Smooth muscle cell (in vitro differentiated cells): Measurements from ENCODE around the gene GNB3. TPM values are rescaled to one million over a fixed set of nuclear protein-coding genes. Genes with fewer than 3 reads are reported as not detected.

ENCODE experiments used
- DNase-seq: peaks from one replicate; lab custom pipeline; 2025; ENCODE audit not compliant: unreplicated experiment; lab: John Stamatoyannopoulos, UW
- H2AFZ ChIP-seq: fragments of 200-600 bp; sonication (generic); 2 replicates; pipeline ENCODE4 v1.6.0; 2016; ENCODE audit warnings: antibody characterized with exemption, low read depth, mild to moderate bottlenecking
- H3F3A ChIP-seq: fragments of 200-600 bp; sonication (generic); 2 replicates; pipeline ENCODE4 v1.6.0; 2017; ENCODE audit warnings: antibody characterized with exemption, low read depth
- H3K27ac ChIP-seq: fragments of 200-600 bp; sonication (generic); 2 replicates; pipeline ENCODE4 v1.5.1; 2016; ENCODE audit warnings: low read depth, mild to moderate bottlenecking
- H3K27me3 ChIP-seq: fragments of 200-600 bp; sonication (generic); 2 replicates; pipeline ENCODE4 v1.6.1; 2016; ENCODE audit warnings: low read depth, mild to moderate bottlenecking
- H3K36me3 ChIP-seq: fragments of 200-600 bp; sonication (generic); 2 replicates; pipeline ENCODE4 v1.5.1; 2016; ENCODE audit warnings: low read depth
- H3K4me1 ChIP-seq: fragments of 200-600 bp; sonication (generic); 2 replicates; pipeline ENCODE4 v1.5.1; 2016; ENCODE audit warnings: low read depth
- H3K4me2 ChIP-seq: fragments of 200-600 bp; sonication (generic); 2 replicates; pipeline ENCODE4 v1.6.0; 2016; ENCODE audit warnings: mild to moderate bottlenecking
- H3K4me3 ChIP-seq: fragments of 200-600 bp; sonication (generic); 2 replicates; pipeline ENCODE4 v1.5.1; 2016; ENCODE audit warnings: mild to moderate bottlenecking
- H3K79me2 ChIP-seq: fragments of 200-600 bp; sonication (generic); 2 replicates; pipeline ENCODE4 v1.6.0; 2016; ENCODE audit warnings: low read depth, mild to moderate bottlenecking
- H3K9ac ChIP-seq: fragments of 200-600 bp; sonication (generic); 2 replicates; pipeline ENCODE4 v1.6.0; 2016; ENCODE audit warnings: low read depth
- H3K9me3 ChIP-seq: fragments of 200-600 bp; sonication (generic); replicated peaks from 2 replicates; pipeline ENCODE4 v1.5.1; 2016; ENCODE audit warnings: low read depth
- H4K20me1 ChIP-seq: fragments of 200-600 bp; sonication (generic); 2 replicates; pipeline ENCODE4 v1.6.0; 2016; ENCODE audit warnings: low read depth
- CTCF ChIP-seq: fragments of 200-600 bp; sonication (generic); IDR thresholded peaks from 2 replicates; pipeline ENCODE4 v1.5.1; 2017; ENCODE audit warnings: borderline replicate concordance, mild to moderate bottlenecking, antibody characterized with exemption; ENCODE audit not compliant: insufficient read depth, poor library complexity, severe bottlenecking
- WGBS: methylation state at CpG from one replicate; pipeline ENCODE4 v1.1.7; 2016; ENCODE audit warnings: low lambda C conversion rate; 5-methylcytosine and 5-hydroxymethylcytosine counted together
- polyA plus RNA-seq: library from polyadenylated mRNA; unstranded; fragments of >200 nt; fragmentation: Nextera tagmentation; extraction: Ambion mirVana; gene quantifications from 2 replicates; pipeline ENCODE4 v1.2.1, GENCODE V29; 2016
- total RNA-seq: library from RNA; depleted of rRNA; stranded (reverse); fragments of >200 nt; gene quantifications from 2 replicates; pipeline ENCODE4 v1.2.3, GENCODE V29; 2014

The GNB3 gene
- total and polyA plus RNA-seq, 2 experiments from 2014 or later = 6.2 to 6.3 TPM

DNA sequence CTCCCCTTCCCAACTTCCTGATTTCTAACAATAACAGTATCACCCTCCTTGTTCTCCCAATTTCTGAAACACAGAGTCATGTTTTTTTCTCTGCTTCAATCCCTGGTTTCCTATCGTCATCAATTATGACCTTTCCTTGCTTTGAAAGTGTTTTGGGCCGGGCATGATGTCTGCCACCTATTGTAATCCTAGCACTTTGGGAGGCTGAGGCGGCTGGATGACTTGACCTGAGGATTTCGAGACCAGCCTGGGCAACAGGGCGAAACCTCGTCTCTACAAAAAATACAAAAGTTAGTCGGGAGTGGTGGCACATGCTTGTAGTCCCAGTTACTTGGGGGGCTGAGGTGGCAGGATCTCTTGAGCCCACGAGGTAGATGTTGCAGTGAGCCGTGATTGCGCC is 31.7 kb upstream of the GNB3 start:
- no peak overlapping the region for H3K4me2 ChIP-seq
- no peak overlapping the region for H3K27ac ChIP-seq
- no peak overlapping the region for H2AFZ ChIP-seq
- no peaks in the 10 kb centered on the region for H3K9me3 ChIP-seq
- no peak overlapping the region for H3K4me3 ChIP-seq
- 87% methylated on average over 10 of the region's 10 CpGs for WGBS
- H3K4me1 ChIP-seq = no peaks in the 10 kb centered on the region
- no peaks in the 10 kb centered on the region for H4K20me1 ChIP-seq
- no peak for TF ChIP-seq CTCF
- DNase-seq = no peak
- no peaks in the 10 kb centered on the region for H3K79me2 ChIP-seq
- H3K27me3 ChIP-seq = no peaks in the 10 kb centered on the region
- H3F3A ChIP-seq = no peaks in the 10 kb centered on the region
- H3K36me3 ChIP-seq = no peaks in the 10 kb centered on the region
- H3K9ac ChIP-seq = no peak overlapping the region

DNA sequence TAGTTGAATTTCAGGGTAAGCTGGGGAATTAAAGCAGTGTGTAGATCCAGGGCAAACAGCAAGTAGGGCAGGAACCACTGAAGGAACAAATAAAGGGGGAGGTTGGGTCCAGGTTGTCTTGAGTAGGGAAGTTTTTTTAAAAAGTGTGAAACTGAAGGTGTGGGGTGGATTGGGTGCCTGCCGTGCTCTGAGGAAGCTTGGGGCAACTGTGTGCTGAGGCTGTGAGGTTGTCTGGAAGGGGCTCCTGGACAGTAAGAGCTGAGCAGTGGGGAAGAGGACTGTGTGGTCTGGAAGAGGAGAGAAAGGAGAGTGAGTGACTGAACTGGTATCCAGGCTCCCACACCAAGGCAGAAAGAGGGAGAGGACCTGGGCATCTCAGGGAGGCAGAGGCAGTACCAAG is 30.0 kb upstream of the GNB3 start:
- 80% methylated on average over 1 of the region's 1 CpG for WGBS
- no peak for TF ChIP-seq CTCF
- no peak for DNase-seq

DNA sequence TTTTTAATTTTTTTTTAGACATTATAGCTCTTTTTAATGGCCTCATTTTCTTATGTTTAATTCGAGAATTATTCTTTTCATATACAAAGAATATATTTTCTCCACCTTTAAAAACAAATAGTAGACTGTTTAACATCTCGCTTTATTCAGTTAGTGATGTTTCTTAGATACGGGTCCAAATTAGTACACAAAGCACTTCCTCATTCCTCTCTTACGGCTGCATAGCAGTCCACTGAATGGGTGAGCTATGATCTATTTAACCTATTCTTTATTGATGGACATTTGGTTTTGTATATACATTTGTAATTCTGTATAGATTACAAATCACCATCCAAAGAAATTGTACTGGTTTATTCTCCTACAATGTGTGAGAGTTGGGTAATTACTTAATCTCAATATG is 27.4 kb upstream of the GNB3 start:
- H3K9me3 ChIP-seq = no peaks in the 10 kb centered on the region
- no peaks in the 10 kb centered on the region for H3K4me1 ChIP-seq
- WGBS = 80% methylated on average over 4 of the region's 4 CpGs
- H3K27me3 ChIP-seq = no peaks in the 10 kb centered on the region
- no peak overlapping the region for H2AFZ ChIP-seq
- no peak for TF ChIP-seq CTCF
- H3K27ac ChIP-seq = no peak overlapping the region
- H4K20me1 ChIP-seq = no peaks in the 10 kb centered on the region
- H3K4me3 ChIP-seq = no peak overlapping the region
- no peak overlapping the region for H3K9ac ChIP-seq
- H3K36me3 ChIP-seq = no peaks in the 10 kb centered on the region
- no peaks in the 10 kb centered on the region for H3K79me2 ChIP-seq
- no peak for DNase-seq
- no peaks in the 10 kb centered on the region for H3F3A ChIP-seq
- no peak overlapping the region for H3K4me2 ChIP-seq

More for the DNA sequence above, 30.0 kb upstream of the GNB3 start:
- Histone ChIP-seq H3K9me3 (no peaks in the 10 kb centered on the region), H3K9ac (no peak overlapping the region), H3F3A (no peaks in the 10 kb centered on the region), H3K4me2 (no peak overlapping the region), H2AFZ (no peak overlapping the region), H3K4me1 (no peaks in the 10 kb centered on the region), H3K27ac (no peak overlapping the region), H3K27me3 (no peaks in the 10 kb centered on the region), H3K36me3 (no peaks in the 10 kb centered on the region), H3K4me3 (no peak overlapping the region), H4K20me1 (no peaks in the 10 kb centered on the region), H3K79me2 (no peaks in the 10 kb centered on the region)

- H3K36me3 ChIP-seq = no peaks in the 10 kb centered on the region
- no peak overlapping the region for H3K4me3 ChIP-seq
- no peak overlapping the region for H2AFZ ChIP-seq
- H3K27me3 ChIP-seq = no peaks in the 10 kb centered on the region
- TF ChIP-seq CTCF = no peak
- no peaks in the 10 kb centered on the region for H3K9me3 ChIP-seq
- no peaks in the 10 kb centered on the region for H3F3A ChIP-seq
- 82% methylated on average over 3 of the region's 3 CpGs for WGBS
- no peak overlapping the region for H3K9ac ChIP-seq
- DNase-seq = no peak
- no peaks in the 10 kb centered on the region for H3K79me2 ChIP-seq
- no peaks in the 10 kb centered on the region for H4K20me1 ChIP-seq
- H3K27ac ChIP-seq = no peak overlapping the region
- H3K4me1 ChIP-seq = peaks cover 18% of the 10 kb centered on the region
- no peak overlapping the region for H3K4me2 ChIP-seq
These were observed 24.1 kb upstream of the GNB3 start for GRCh38 chr12:6816598-6816997.
